ENCODE results near the gene SMARCB1.

Gene SMARCB1

DNA sequence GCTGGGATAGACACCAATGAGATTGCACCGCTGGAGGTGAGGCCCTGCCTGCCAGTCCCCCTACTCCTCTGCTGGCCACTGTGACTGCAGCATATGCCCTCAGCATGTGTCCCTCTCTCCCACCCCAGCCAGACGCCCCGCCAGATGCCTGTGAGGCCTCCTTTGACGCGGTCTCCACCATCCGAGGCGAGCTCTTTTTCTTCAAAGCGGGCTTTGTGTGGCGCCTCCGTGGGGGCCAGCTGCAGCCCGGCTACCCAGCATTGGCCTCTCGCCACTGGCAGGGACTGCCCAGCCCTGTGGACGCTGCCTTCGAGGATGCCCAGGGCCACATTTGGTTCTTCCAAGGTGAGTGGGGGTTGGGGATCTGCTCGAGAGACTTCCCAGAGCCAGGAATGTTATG is 5.7 kb upstream of the SMARCB1 start:
- DNase-seq: no peak

DNA sequence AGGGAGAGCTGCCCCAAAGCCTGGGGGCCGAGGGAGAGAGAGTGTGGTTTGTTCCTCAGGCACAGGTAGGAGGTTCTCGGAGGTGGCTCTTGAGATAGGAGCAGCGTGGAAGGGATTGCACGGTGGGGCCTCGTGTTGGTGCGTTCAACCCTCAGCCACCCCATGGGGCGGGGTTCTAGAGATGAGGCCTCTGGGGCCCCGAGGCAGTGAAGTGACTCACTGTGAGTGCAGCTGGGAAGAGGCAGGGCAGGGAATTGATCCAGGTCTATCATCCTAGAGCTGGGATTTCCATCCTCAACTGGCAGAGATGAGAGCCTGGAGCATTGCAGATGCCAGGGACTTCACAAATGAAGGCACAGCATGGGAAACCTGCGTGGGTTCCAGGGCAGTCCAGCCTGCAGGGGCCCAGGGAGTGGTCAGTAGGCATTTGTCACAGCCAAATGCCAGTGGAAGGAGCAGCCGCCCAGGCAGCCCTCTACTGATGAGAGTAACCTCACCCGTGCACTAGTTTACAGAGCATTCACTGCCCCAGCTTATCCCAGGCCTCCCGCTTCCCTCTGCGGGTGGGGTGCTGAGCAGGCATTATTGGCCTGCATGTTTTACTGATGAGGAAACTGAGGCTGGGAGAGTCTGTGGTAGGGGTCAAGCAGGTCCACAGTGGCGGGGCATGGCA is 5.1 kb upstream of the SMARCB1 start:
- peak; percentile 80 for DNase-seq

DNA sequence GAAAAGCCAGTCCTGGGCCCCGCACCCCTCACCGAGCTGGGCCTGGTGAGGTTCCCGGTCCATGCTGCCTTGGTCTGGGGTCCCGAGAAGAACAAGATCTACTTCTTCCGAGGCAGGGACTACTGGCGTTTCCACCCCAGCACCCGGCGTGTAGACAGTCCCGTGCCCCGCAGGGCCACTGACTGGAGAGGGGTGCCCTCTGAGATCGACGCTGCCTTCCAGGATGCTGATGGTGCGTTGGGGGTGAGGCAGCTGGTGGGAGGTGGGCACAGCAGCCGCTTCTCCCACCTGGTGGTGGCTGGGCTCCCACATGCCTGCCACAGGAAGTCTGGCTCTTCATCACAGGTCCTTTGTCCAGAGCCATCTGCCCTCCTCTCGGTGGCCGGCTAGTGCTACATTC is 4.5 kb upstream of the SMARCB1 start:
- no peak for DNase-seq

DNA sequence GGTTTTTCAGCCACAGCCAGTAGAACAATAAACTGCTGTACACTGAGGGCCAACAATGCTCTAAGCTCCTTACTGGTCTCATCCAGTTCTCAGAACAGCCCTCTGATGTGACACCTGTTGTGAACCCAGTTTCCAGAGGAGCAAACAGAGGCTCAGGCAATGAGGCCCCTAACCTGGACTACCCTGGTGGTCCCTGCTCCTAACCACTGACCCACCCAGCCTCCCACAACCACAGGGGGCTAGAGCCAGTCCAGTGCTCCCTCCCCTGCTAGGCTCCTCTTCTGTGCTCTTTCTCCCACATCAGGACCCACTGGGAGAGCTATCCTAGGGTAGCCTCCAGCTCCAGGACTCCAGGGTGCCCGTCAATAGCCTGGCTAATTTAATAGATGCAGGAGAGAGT is 4.1 kb upstream of the SMARCB1 start:
- DNase-seq: no peak

DNA sequence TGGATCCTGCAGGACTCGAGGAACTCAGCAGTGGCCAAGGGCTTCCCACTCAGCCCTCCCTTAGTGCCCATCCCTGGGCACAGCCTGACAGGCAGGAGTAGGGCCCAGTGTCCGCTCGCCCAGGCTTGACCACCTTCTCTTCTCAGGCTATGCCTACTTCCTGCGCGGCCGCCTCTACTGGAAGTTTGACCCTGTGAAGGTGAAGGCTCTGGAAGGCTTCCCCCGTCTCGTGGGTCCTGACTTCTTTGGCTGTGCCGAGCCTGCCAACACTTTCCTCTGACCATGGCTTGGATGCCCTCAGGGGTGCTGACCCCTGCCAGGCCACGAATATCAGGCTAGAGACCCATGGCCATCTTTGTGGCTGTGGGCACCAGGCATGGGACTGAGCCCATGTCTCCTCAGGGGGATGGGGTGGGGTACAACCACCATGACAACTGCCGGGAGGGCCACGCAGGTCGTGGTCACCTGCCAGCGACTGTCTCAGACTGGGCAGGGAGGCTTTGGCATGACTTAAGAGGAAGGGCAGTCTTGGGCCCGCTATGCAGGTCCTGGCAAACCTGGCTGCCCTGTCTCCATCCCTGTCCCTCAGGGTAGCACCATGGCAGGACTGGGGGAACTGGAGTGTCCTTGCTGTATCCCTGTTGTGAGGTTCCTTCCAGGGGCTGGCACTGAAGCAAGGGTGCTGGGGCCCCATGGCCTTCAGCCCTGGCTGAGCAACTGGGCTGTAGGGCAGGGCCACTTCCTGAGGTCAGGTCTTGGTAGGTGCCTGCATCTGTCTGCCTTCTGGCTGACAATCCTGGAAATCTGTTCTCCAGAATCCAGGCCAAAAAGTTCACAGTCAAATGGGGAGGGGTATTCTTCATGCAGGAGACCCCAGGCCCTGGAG is 3.3 kb upstream of the SMARCB1 start:
- DNase-seq: no peak

DNA sequence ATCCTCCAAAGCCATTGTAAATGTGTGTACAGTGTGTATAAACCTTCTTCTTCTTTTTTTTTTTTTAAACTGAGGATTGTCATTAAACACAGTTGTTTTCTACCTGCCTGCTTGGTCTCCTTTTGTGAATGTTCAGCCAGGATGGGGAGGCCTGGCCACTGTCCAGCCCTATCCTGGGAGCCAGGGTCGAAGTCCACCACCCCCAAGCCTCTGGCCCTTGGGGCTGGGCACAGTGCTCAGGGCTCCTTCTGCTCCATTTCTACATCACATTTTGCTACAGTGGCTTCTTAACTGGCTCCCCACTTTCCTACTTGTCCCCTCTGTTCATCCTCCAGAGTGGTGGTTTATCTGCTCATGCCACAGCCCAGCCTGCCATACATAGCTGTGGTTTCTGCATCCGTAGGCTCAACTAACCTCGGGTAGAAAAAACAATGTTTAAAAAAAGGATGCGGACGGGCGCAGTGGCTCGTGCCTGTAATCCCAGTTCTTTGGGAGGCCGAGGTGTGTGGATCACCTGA is 2.5 kb upstream of the SMARCB1 start:
- DNase-seq: peak; percentile 69

DNA sequence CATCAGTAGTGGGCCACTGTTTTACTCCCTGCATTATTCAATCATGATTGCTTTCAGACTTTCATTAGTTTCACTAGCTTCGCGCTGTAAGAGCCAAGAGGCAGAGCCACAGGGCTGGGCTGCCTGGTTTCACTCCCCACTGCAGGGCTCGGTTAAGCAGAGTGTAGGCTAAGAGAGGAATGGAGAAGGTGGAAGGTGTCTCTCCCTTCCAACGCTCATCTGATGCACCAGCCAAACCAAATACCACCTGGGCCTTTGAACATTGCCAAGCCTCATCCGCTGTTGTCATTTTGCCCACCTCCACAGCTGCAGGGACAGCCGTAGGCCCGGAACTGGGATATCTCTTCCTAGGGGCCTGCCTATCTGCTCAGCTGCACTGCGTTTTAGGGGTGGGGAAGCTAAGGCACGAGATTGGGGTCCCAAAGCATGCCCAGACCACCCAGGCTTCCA is 480 bp upstream of the SMARCB1 start:
- no peak for DNase-seq

DNA sequence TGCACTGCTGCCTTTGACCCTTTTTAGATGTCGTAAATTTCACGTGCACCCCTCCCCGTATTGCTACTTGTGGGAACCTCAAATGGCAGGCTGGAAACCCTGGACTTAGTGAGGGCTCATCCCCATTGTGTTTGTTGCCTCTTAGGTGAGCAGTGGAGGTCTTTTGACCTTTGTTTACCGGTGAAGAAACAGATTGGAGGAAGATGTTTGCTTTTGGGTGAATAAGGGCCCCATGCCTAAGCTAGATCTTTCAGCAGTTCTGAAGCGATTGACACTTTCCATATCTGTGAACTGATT is 782 bp downstream of the SMARCB1 start:
- DNase-seq: no peak

DNA sequence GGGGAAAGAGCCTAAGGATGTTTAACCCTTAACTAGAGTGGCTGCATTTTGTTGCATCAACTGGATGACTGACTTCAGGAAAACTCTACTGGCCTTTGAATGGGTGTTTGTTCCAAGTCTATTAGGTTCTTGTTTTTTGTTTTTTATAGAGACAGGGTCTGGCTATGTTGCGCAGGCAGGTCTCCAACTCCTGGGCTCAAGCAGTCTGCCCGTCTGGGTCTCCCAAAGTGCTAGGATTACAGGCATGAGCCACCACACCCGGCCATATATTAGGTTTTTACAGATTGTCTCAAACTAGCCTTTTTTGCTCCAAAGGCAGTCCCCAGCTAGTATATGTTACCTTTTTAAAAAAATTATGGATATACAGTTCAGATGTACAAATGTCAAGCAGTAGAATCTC is 1.1 kb downstream of the SMARCB1 start:
- no peak for DNase-seq

DNA sequence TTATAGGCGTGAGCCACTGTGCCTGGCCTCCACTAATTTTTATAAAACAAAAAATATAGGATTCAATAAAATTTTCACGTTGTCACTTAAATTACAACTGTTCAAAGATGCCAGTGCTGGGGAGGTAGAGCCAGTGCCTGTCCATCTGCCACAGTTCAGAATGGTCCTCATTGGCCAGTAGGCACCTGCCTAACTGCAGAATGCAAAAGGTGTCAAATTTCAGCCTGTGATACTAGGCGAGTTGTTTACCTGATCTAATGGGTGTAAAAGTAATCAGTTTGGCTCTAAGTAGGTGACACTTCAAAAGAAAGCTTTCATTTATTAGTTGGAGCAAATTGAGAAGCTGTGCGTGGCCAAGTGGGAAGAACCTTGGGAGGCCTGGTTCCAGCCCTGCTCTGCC is 2.4 kb downstream of the SMARCB1 start:
- DNase-seq: no peak

DNA sequence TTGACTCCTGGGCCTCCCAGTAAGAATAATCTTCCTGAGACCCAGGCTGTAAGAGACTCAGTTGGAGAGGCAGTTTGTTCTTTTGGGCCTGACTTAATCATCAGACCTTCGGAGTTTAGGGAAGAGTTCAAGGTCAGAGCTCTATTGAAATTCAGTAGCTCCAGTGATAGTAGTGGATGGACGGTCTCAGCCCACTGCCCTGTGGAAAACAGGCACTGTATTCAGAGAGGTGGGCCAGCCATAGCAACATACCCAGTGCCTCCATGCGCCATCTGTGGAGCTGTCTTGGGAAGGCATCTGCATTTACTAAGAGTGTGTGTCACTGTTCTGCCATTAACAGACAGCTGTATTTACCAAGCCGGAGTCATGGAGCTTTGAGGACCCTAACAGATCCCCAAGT is 2.9 kb downstream of the SMARCB1 start:
- no peak for DNase-seq

DNA sequence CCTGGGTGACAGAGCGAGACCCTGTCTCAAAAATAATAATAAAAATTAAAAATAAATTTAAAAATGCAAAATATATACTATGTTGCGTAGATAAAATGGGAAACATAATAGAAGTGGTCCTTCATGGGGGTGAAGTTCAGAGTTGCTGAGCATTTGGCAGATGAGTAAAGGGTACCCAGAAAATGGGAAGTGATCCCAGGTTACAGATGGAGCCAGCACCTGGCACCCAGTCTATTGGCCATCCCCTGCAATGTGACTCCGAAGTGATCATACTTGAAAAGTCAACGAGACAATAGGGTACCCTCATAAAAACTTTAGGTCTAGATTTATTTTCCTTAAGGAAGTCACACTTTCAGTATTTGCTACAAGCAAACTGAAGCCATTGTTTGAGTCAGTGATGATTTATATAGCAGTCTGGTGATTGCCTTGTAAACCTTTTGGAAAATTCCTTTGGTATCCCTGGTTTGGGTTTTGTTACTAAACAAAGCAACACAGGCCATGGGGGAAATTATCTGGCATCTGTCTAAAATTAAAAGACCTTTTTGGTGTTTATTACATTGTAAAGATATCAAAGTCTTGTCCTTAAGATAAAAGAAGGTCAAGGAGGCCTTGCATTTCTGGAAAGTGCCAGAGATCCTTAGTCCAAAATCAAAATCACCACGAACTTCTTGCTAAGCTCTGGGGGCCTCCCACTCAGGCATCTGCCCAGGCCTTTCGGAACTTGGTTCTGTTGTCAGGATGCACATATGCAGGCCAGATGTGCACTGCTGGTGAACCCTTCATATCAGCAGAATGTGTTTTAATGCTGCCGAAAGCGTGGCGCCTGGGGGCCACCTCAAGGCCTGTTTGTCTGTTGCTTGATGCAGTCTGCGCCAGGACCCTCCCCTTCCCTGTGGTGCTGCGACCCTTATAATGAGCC is 4.3 kb downstream of the SMARCB1 start:
- DNase-seq: no peak

DNA sequence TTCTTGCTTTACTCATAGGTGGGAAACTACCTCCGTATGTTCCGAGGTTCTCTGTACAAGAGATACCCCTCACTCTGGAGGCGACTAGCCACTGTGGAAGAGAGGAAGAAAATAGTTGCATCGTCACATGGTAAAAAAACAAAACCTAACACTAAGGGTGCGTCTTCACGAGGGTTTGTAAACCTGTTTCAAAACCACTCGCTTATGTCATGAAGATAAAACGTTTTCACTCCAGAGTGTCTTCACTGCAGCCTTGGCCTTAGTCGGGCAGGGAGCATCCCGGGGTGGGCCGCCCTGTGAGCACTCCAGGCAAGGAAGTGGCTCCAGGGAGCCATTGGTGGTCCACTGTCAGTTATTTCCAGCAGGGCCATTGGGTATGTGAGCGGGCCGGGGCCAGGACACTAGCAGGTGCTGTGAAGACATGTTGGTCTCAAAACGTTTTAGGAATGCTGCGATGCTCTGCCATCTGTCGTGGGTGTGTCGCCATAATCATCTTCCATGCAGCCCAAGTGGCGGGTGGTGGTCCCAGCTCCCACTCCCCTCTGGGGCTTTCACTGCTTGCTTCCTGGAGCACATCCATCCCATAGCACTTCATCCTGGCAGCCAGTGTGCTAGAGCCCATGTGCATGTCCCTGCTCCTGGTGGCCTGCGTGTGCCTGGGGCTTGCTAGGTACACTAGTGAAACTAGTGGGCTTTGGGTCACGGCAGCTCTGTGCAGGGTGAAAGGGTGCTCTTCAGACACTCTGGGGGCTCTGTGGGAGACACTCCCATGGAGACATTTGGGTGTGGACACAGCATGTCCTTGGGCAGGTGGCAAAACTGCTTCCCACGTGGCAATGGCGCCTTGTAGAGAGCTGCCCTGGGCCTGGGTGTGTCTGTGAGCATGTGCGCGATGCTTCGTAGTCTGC is 5.2 kb downstream of the SMARCB1 start:
- no peak for DNase-seq

DNA sequence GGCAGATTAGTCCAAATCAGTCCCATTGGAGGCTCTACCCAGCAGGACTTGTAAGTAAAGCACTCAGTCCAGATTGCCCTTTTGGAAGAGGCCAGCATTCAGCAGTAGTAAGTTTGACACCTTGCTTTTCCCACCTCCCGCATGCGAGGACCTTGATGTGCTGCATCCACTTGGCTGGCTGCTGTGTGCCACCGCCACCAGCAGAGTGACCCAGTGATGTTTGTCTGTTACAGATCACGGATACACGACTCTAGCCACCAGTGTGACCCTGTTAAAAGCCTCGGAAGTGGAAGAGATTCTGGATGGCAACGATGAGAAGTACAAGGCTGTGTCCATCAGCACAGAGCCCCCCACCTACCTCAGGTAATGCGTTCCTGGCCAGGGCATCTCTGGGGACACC is 6.6 kb downstream of the SMARCB1 start:
- DNase-seq: no peak

DNA sequence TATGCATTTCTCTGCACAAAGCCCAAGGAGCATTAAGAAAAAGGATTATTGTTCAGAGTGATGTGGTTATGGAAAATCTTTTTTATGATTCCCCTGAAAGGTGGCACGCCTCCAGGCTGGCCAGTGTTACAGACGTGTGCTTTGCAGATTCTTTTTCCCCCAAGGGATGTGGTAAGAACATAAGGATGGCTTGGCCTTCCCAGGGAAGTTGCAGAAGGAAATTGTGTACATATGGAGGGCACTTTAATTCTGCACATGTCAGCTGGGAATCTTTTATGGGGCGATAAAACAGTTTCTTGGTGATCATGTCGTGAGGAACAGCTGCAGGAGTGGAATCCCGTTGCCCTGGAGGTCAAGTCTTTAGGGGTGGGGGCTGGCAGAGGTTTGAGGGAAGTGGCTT is 9.7 kb downstream of the SMARCB1 start:
- peak; percentile 38 for DNase-seq

DNA sequence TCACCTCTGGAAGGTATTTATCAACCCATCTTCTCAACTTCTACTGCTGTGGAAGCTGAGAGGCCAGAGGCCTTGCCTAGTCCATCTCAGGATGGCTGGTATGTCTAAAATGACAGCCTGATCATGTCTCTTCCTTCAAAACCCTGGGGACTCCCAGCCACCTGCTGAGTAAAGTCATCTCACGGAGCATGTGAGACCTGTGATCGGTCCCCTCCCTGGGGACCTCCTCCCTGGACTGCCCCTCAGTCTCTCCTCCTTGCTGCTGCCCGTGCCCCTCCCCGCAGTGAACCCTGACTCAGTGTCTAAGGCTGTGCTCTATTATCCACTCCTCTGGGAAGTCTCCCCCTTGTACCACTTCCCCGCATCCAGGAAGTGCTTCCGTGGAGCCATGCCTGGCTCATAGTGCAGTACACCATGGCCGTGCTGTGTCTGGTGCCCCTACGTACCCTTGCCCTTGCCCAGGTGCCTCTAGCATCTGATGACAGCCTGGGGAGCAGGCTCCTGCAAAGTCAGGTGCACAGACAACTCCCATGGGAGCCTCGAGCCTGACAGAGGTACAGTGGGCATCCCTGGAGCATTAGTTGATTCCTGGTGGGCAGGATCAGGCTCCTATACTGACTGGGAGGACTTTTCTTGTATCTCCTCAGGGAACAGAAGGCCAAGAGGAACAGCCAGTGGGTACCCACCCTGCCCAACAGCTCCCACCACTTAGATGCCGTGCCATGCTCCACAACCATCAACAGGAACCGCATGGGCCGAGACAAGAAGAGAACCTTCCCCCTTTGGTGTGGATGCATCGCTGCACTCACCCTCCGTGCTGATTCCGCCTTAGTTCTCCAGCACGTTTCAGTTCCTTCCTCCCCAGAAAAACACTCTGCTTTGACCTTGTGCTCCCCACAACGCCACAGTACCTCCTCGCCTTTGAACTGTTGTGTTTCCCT is 13.8 kb downstream of the SMARCB1 start:
- no peak for DNase-seq

DNA sequence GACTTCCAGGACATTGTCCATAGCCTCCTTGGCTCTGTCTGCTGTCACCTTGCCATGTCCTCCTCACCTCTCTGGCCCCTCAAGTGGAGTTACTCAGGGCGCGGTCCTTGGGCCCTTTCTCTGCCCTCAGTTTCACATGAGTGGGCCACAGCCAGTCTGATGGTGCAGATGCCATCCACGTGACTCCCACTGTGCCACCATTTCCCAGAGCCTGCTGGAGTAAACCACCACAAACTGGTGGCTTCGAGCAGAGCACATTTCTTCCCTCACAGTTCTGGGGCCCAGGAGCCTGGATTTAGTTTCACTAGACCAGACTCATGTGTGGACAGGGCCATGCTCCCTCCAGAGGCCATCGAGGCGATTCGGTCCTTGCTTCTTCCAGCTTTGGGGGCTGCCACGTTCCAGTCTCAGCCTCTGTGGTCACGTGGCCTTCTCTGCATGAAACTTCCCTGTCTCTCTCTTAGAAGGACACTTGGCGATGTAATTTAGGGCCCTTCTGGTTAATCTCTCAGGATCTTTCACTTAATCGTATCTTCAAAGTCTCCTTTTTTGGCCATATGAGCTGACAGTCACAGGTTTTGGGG is 14.6 kb downstream of the SMARCB1 start:
- no peak for DNase-seq

DNA sequence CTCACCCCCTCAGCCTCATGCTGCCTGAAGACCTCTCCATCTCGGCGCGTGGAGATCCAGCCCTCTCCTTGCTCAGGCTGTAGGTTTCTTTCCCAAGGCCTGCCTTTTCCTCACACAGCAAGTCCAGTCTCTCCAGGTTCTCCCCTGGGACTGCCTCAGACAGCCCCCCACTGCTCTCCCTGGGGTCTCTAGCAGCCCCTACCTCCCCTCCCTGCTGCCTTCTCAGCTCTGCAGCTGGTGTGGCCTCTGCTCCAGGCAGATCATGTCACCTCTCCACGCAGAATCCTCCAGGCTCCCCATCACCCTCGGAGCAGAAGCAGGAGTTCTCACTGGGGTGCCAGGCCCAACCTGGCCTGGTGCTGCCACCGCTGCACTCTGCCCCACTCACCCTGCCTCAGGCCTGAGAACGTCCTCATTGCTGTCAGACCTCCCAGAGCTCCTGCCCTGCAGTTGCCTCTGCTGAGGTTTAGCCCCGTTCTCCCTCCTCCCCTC is 15.2 kb downstream of the SMARCB1 start:
- no peak for DNase-seq

DNA sequence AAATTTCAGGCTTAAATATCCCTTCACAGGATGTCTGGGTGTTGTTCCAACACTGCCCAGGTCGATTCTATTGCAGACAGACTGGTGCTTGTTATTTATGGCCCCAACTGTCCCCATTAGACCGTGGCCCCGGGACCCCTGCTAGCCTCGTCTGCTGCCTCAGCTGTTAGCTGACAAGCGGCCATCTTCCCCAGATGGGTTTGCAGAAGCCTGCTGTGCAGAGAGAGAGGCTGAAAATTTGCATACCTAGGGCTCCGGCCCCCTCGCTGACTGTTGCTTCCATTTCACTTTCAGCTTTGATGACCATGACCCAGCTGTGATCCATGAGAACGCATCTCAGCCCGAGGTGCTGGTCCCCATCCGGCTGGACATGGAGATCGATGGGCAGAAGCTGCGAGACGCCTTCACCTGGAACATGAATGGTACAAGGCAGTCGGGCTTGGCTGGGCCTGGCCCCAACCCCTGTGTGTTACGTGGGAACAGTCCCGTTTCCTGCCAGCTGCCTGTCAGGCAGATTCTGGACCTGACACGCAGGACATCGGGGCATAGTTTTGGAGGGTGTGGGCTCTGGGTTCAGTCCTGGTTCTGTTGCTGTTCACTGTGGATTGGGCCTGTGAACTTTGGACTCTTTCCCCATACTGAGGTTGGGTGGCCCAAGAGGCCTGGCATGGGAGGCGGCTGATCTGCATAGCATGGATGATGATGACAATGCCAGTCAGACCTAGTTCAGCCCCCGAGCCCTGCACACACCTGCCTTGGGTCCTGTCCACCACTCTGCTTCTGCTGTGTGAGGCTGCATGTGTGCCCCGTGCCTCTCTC is 16.4 kb downstream of the SMARCB1 start:
- DNase-seq: no peak
